NOMO-1 treated with dmso at 0.1 percent for 144 hours (cell line): Measurements from ENCODE around the gene P4HA1.
"Not testable (repeated sequence)": the region's sequence is repeated elsewhere in the genome, so short reads cannot be mapped to it uniquely, and the experiment has no call there.

Experiments used
- DNase-seq: peaks from one replicate; lab custom pipeline; 2025; ENCODE audit not compliant: unreplicated experiment; lab: John Stamatoyannopoulos, UW

The P4HA1 gene

GRCh38 chr10:73043766-73044377, 52.8 kb downstream of the P4HA1 start:
- no peak for DNase-seq

GRCh38 chr10:73043319-73043718, 53.3 kb downstream of the P4HA1 start:
- no peak for DNase-seq

GRCh38 chr10:73042130-73042529, 54.5 kb downstream of the P4HA1 start:
- DNase-seq: no peak

- no peak for DNase-seq
Measured at GRCh38 chr10:73039635-73040034, 57.0 kb downstream of the P4HA1 start.

GRCh38 chr10:73036285-73036684, 60.4 kb downstream of the P4HA1 start:
- not testable (repeated sequence) for DNase-seq

- no peak for DNase-seq
Measured at GRCh38 chr10:73032536-73032935, 64.1 kb downstream of the P4HA1 start.

- not testable (repeated sequence) for DNase-seq
Measured at GRCh38 chr10:73026623-73027022, 70.0 kb downstream of the P4HA1 start.

GRCh38 chr10:73023455-73024070, 73.1 kb downstream of the P4HA1 start:
- not testable (repeated sequence) for DNase-seq

GRCh38 chr10:73022961-73023360, 73.7 kb downstream of the P4HA1 start:
- DNase-seq: not testable (repeated sequence)

GRCh38 chr10:73021538-73022164, 75.0 kb downstream of the P4HA1 start:
- DNase-seq: not testable (repeated sequence)

- DNase-seq: no peak
Measured at GRCh38 chr10:73021050-73021449, 75.6 kb downstream of the P4HA1 start.

GRCh38 chr10:73019100-73019499, 77.6 kb downstream of the P4HA1 start:
- no peak for DNase-seq

GRCh38 chr10:73018632-73019031, 78.0 kb downstream of the P4HA1 start:
- no peak for DNase-seq

GRCh38 chr10:73017955-73018480, 78.6 kb downstream of the P4HA1 start:
- DNase-seq: no peak

- DNase-seq: no peak
Measured at GRCh38 chr10:73015779-73016178, 80.9 kb downstream of the P4HA1 start.

- no peak for DNase-seq
Measured at GRCh38 chr10:73003822-73004221, 92.8 kb downstream of the P4HA1 start.

GRCh38 chr10:73000973-73001372, 95.7 kb downstream of the P4HA1 start:
- DNase-seq: no peak

GRCh38 chr10:72997099-72997498, 99.6 kb downstream of the P4HA1 start:
- DNase-seq: no peak

- DNase-seq: not testable (repeated sequence)
Measured at GRCh38 chr10:72995459-72995858, 101.2 kb downstream of the P4HA1 start.

- not testable (repeated sequence) for DNase-seq
Measured at GRCh38 chr10:72989771-72990170, 106.9 kb downstream of the P4HA1 start.

- not testable (repeated sequence) for DNase-seq
Measured at GRCh38 chr10:72984618-72985017, 112.0 kb downstream of the P4HA1 start.

- DNase-seq: no peak
Measured at GRCh38 chr10:72981882-72982529, 114.7 kb downstream of the P4HA1 start.
